Natural killer cell (primary cell): ENCODE results near the gene ABCC4. TPM values are rescaled to one million over a fixed set of nuclear protein-coding genes. Genes with fewer than 3 reads are reported as not detected.
A peak's percentile ranks its signal among the peaks of the same experiment; 100 is the strongest.

ENCODE experiments used
- ATAC-seq, 3 donors: fragments of 150-1000 bp in 2 of 3; fragments of 200-7000 bp in 1 of 3; cut with Tn5 transposase; 1 replicate in 1 of 3; 2 replicates in 2 of 3; pipeline ENCODE4 v1.10.0; 2021; ENCODE audit warnings: mild to moderate bottlenecking in 2 of 3, moderate library complexity in 2 of 3
- DNase-seq, 2 donors: peaks; one replicate each; pipeline versions ENCODE4 v3.0.0 to v3.0.0-alpha.2; 2013 to 2021; ENCODE audit warnings: mixed read lengths in 1 of 2
- H3K27ac ChIP-seq: one replicate; pipeline ENCODE4 v1.5.1; 2013; ENCODE audit warnings: mild to moderate bottlenecking, low read length
- H3K27me3 ChIP-seq: one replicate; pipeline ENCODE4 v1.6.1; 2013; ENCODE audit warnings: low read length; ENCODE audit not compliant: control insufficient read depth, insufficient read depth
- H3K36me3 ChIP-seq: one replicate; pipeline ENCODE4 v1.6.1; 2013; ENCODE audit warnings: low read length; ENCODE audit not compliant: control insufficient read depth, insufficient read depth
- H3K4me1 ChIP-seq: one replicate; pipeline ENCODE4 v1.6.1; 2013; ENCODE audit warnings: low read length; ENCODE audit not compliant: control insufficient read depth, insufficient read depth
- H3K4me3 ChIP-seq: one replicate; pipeline ENCODE4 v1.5.1; 2013; ENCODE audit warnings: low read length
- H3K9me3 ChIP-seq: one replicate; pipeline ENCODE4 v1.6.1; 2013; ENCODE audit warnings: low read length; ENCODE audit not compliant: control insufficient read depth, insufficient read depth
- H3K27ac Mint-ChIP-seq, 2 donors: one replicate each; pipeline ENCODE4 v1.8.0; 2022; ENCODE audit warnings: mild to moderate bottlenecking in 2 of 2, mixed read lengths in 2 of 2, moderate library complexity in 1 of 2
- H3K27me3 Mint-ChIP-seq, 2 donors: one replicate each; pipeline ENCODE4 v1.8.0; 2022; ENCODE audit warnings: low read depth in 2 of 2, mixed read lengths in 2 of 2
- H3K36me3 Mint-ChIP-seq: one replicate; pipeline ENCODE4 v1.8.0; 2022; ENCODE audit warnings: mixed read lengths
- H3K4me1 Mint-ChIP-seq, 2 donors: one replicate each; pipeline ENCODE4 v1.8.0; 2022; ENCODE audit warnings: mixed read lengths in 2 of 2
- H3K4me3 Mint-ChIP-seq: one replicate; pipeline ENCODE4 v1.8.0; 2022; ENCODE audit warnings: mild to moderate bottlenecking, moderate library complexity, mixed read lengths
- H3K9me3 Mint-ChIP-seq, 2 donors: one replicate each; pipeline ENCODE4 v1.8.0; 2022; ENCODE audit warnings: mixed read lengths in 2 of 2
- CTCF ChIP-seq: fragments of 200-600 bp; IDR thresholded peaks from one replicate; pipeline ENCODE4 v1.8.0; 2022; ENCODE audit warnings: antibody characterized with exemption
- WGBS: methylation state at CpG from one replicate; pipeline ENCODE4 v1.1.7; 2013; ENCODE audit warnings: missing lambda C conversion rate; ENCODE audit not compliant: insufficient coverage; 5-methylcytosine and 5-hydroxymethylcytosine counted together
- intact Hi-C: fragments of 100-400 bp; cut with micrococcal nuclease; formaldehyde crosslinking; loops from one replicate; pipeline ENCODE4 v1.14.2; 2022
- total RNA-seq, 4 donors: library from RNA; stranded (reverse); fragments of 120-200 nt in 1 of 4; gene quantifications; one replicate each; pipeline versions ENCODE4 v1.2.3 to v1.2.4, GENCODE V29; 2013 to 2022

Gene ABCC4
- 10 to 100 TPM in 1 of 3 donors, 1 to 10 TPM in 2; 4.8 to 10.3 (median 6.5) TPM for total RNA-seq
- total RNA-seq (2013): 17.2 TPM

GRCh38 chr13:95301183-95301967 is at the start of gene ABCC4:
ABCC4 (minus strand) TSS chr13:95301451; CDS start chr13:95301314, 137 bp downstream.
- TF ChIP-seq CTCF: no peak
- Histone ChIP-seq H3K4me3 (peak within 1 kb of the TSS; percentile 63), H3K27me3 (no peaks in the 10 kb centered on the region), H3K4me1 (peaks cover 16% of the 10 kb centered on the region), H3K9me3 (no peaks in the 10 kb centered on the region), H3K36me3 (no peaks in the 10 kb centered on the region), H3K27ac (no peak within 1 kb of the TSS)
- DNase-seq (peak; percentile 32 to 69), ATAC-seq (peak; percentile 83 to 84 (median 83))
- Mint-ChIP-seq H3K27ac (peak within 1 kb of the TSS in 1 of 2 donors; percentile 73), H3K4me3 (peak within 1 kb of the TSS; percentile 90), H3K27me3 (peaks cover 0 to 2% of the 10 kb centered on the region in 2 donors), H3K36me3 (no peaks in the 10 kb centered on the region), H3K9me3 (no peaks in the 10 kb centered on the region), H3K4me1 (peaks cover 15 to 16% of the 10 kb centered on the region in 2 donors)
- WGBS: under 1% methylated on average over 98 of the region's 98 CpGs
- intact Hi-C loops: loop anchor here (5.0 kb wide), 1 partner anchor 81 kb away; no protein-coding TSS in a partner anchor

GRCh38 chr13:95349267-95349666 is 48.0 kb upstream of the ABCC4 start:
- no peak overlapping the region for H3K4me3 ChIP-seq
- no peak overlapping the region for H3K27ac Mint-ChIP-seq
- no peak for TF ChIP-seq CTCF
- no peaks in the 10 kb centered on the region for H3K36me3 Mint-ChIP-seq
- WGBS: 78% methylated on average over 4 of the region's 4 CpGs
- intact Hi-C loops: no loop called here
- H3K4me3 Mint-ChIP-seq: no peak overlapping the region
- no peaks in the 10 kb centered on the region for H3K36me3 ChIP-seq
- DNase-seq (no peak), ATAC-seq (no peak)
- H3K4me1 Mint-ChIP-seq: no peaks in the 10 kb centered on the region
- H3K27ac ChIP-seq: no peak overlapping the region
- H3K4me1 ChIP-seq: no peaks in the 10 kb centered on the region
- H3K27me3 ChIP-seq: no peaks in the 10 kb centered on the region
- no peaks in the 10 kb centered on the region for H3K9me3 ChIP-seq
- H3K27me3 Mint-ChIP-seq: peaks cover 0 to 4% of the 10 kb centered on the region in 2 donors
- H3K9me3 Mint-ChIP-seq: no peaks in the 10 kb centered on the region

GRCh38 chr13:95343944-95344343 is 42.7 kb upstream of the ABCC4 start:
- 88% methylated on average over 3 of the region's 3 CpGs for WGBS
- H3K27ac Mint-ChIP-seq: no peak overlapping the region

More at GRCh38 chr13:95343944-95344343, 42.7 kb upstream of the ABCC4 start:
- H3K36me3 ChIP-seq: no peaks in the 10 kb centered on the region
- no peak overlapping the region for H3K4me3 Mint-ChIP-seq
- no peaks in the 10 kb centered on the region for H3K9me3 ChIP-seq
- intact Hi-C loops: no loop called here
- no peak overlapping the region for H3K27ac ChIP-seq
- H3K4me1 ChIP-seq: no peaks in the 10 kb centered on the region
- no peaks in the 10 kb centered on the region for H3K27me3 ChIP-seq
- no peak overlapping the region for H3K4me3 ChIP-seq
- ATAC-seq (no peak), DNase-seq (no peak)
- no peaks in the 10 kb centered on the region for H3K4me1 Mint-ChIP-seq
- no peaks in the 10 kb centered on the region for H3K36me3 Mint-ChIP-seq
- no peaks in the 10 kb centered on the region for H3K27me3 Mint-ChIP-seq
- no peak for TF ChIP-seq CTCF
- H3K9me3 Mint-ChIP-seq: no peaks in the 10 kb centered on the region
